ENCODE data around the gene KRT85.
"Not testable (repeated sequence)": the region's sequence is repeated elsewhere in the genome, so short reads cannot be mapped to it uniquely, and the experiment has no call there.

Gene KRT85

GRCh38 chr12:52316701-52317100 lies 50.6 kb downstream of the KRT85 start:
- no peak overlapping the region for H3K4me3 ChIP-seq (ENCODE audit: control insufficient read depth, low read depth, low read length)
- no peak for DNase-seq (ENCODE audit: low read depth)
- no peak for TF ChIP-seq CTCF (IDR thresholded peaks at IDR 0.05; ENCODE audit: control insufficient read depth, insufficient read depth, low read depth, low read length, missing control alignments)

GRCh38 chr12:52316290-52316689 lies 51.0 kb downstream of the KRT85 start:
- H3K4me3 ChIP-seq (ENCODE audit: control insufficient read depth, low read depth, low read length): no peak overlapping the region
- no peak for TF ChIP-seq CTCF (IDR thresholded peaks at IDR 0.05; ENCODE audit: control insufficient read depth, insufficient read depth, low read depth, low read length, missing control alignments)
- DNase-seq (ENCODE audit: low read depth): no peak

GRCh38 chr12:52315721-52316120 lies 51.6 kb downstream of the KRT85 start:
- DNase-seq (ENCODE audit: low read depth); H3K4me3 ChIP-seq (ENCODE audit: control insufficient read depth, low read depth, low read length): not testable (repeated sequence)
- peak; percentile 19 for TF ChIP-seq CTCF (IDR thresholded peaks at IDR 0.05; ENCODE audit: control insufficient read depth, insufficient read depth, low read depth, low read length, missing control alignments)

GRCh38 chr12:52314511-52314910 lies 52.8 kb downstream of the KRT85 start:
- DNase-seq (ENCODE audit: low read depth): no peak
- TF ChIP-seq CTCF (IDR thresholded peaks at IDR 0.05; ENCODE audit: control insufficient read depth, insufficient read depth, low read depth, low read length, missing control alignments): no peak
- no peak overlapping the region for H3K4me3 ChIP-seq (ENCODE audit: control insufficient read depth, low read depth, low read length)

- no peak for DNase-seq (ENCODE audit: low read depth)
- no peak for TF ChIP-seq CTCF (IDR thresholded peaks at IDR 0.05; ENCODE audit: control insufficient read depth, insufficient read depth, low read depth, low read length, missing control alignments)
- H3K4me3 ChIP-seq (ENCODE audit: control insufficient read depth, low read depth, low read length): no peak overlapping the region
Measured at GRCh38 chr12:52313926-52314325, 53.4 kb downstream of the KRT85 start.

- no peak for TF ChIP-seq CTCF (IDR thresholded peaks at IDR 0.05; ENCODE audit: control insufficient read depth, insufficient read depth, low read depth, low read length, missing control alignments)
- no peak for DNase-seq (ENCODE audit: low read depth)
- no peak overlapping the region for H3K4me3 ChIP-seq (ENCODE audit: control insufficient read depth, low read depth, low read length)
Measured at GRCh38 chr12:52313461-52313860, 53.8 kb downstream of the KRT85 start.

- no peak for DNase-seq (ENCODE audit: low read depth)
- TF ChIP-seq CTCF (IDR thresholded peaks at IDR 0.05; ENCODE audit: control insufficient read depth, insufficient read depth, low read depth, low read length, missing control alignments): no peak
- H3K4me3 ChIP-seq (ENCODE audit: control insufficient read depth, low read depth, low read length): no peak overlapping the region
Measured at GRCh38 chr12:52312086-52312485, 55.2 kb downstream of the KRT85 start.

Data from AG09309 (cell line).